H9 (cell line): ENCODE measurements around the gene CDH13. TPM values are rescaled to one million over a fixed set of nuclear protein-coding genes. Genes with fewer than 3 reads are reported as not detected.

Source experiments
- DNase-seq: peaks from one replicate; pipeline ENCODE4 v3.0.0-alpha.2; 2017
- H2AFZ ChIP-seq: one replicate; pipeline ENCODE4 v1.6.1; 2013; ENCODE audit warnings: mild to moderate bottlenecking, low read length, control low read depth, moderate library complexity
- H2AK5ac ChIP-seq: 2 replicates; pipeline ENCODE4 v1.6.1; 2013; ENCODE audit warnings: low read length, control low read depth, mixed read lengths; ENCODE audit not compliant: insufficient read length
- H2BK120ac ChIP-seq: one replicate; pipeline ENCODE4 v1.6.1; 2013; ENCODE audit warnings: low read depth, mild to moderate bottlenecking, low read length, control low read depth, inconsistent platforms; ENCODE audit not compliant: poor library complexity, severe bottlenecking
- H2BK12ac ChIP-seq: 2 replicates; pipeline ENCODE4 v1.6.1; 2013; ENCODE audit warnings: low read length, control low read depth, mixed read lengths, low read depth; ENCODE audit not compliant: insufficient read length
- H2BK15ac ChIP-seq: 2 replicates; pipeline ENCODE4 v1.6.1; 2013; ENCODE audit warnings: low read depth, low read length, control low read depth
- H2BK20ac ChIP-seq: one replicate; pipeline ENCODE4 v1.6.1; 2013; ENCODE audit warnings: low read depth, mild to moderate bottlenecking, low read length, control low read depth, inconsistent platforms; ENCODE audit not compliant: poor library complexity, severe bottlenecking
- H2BK5ac ChIP-seq: 2 replicates; pipeline ENCODE4 v1.6.1; 2013; ENCODE audit warnings: low read length, control low read depth, mixed read lengths; ENCODE audit not compliant: insufficient read length
- H3K14ac ChIP-seq: 2 replicates; pipeline ENCODE4 v1.6.1; 2013; ENCODE audit warnings: low read length, control low read depth; ENCODE audit not compliant: insufficient read depth
- H3K18ac ChIP-seq: 2 replicates; pipeline ENCODE4 v1.6.1; 2013; ENCODE audit warnings: low read depth, mild to moderate bottlenecking, mixed read lengths, low read length, control low read depth; ENCODE audit not compliant: insufficient read length
- H3K23ac ChIP-seq: 2 replicates; pipeline ENCODE4 v1.6.1; 2013; ENCODE audit warnings: low read length, control low read depth, mixed read lengths, low read depth; ENCODE audit not compliant: insufficient read length
- H3K23me2 ChIP-seq: 2 replicates; pipeline ENCODE4 v1.6.1; 2013; ENCODE audit warnings: low read depth, mild to moderate bottlenecking, mixed read lengths, low read length, control low read depth; ENCODE audit not compliant: insufficient read length, poor library complexity, severe bottlenecking
- H3K27ac ChIP-seq: 2 replicates; pipeline ENCODE4 v1.5.1; 2013; ENCODE audit warnings: low read length, control low read depth, mixed read lengths, low read depth; ENCODE audit not compliant: insufficient read length
- H3K27me3 ChIP-seq: 2 replicates; pipeline ENCODE4 v1.6.1; 2013; ENCODE audit warnings: low read length, control low read depth, inconsistent platforms; ENCODE audit not compliant: insufficient read depth
- H3K4ac ChIP-seq: 2 replicates; pipeline ENCODE4 v1.6.1; 2013; ENCODE audit warnings: low read depth, mild to moderate bottlenecking, control low read depth, inconsistent platforms, low read length, moderate library complexity
- H3K4me1 ChIP-seq: 2 replicates; pipeline ENCODE4 v1.6.1; 2013; ENCODE audit warnings: low read length, control low read depth, inconsistent platforms; ENCODE audit not compliant: insufficient read depth
- H3K4me2 ChIP-seq: 2 replicates; pipeline ENCODE4 v1.6.1; 2013; ENCODE audit warnings: low read length, control low read depth, mixed read lengths; ENCODE audit not compliant: insufficient read length, insufficient read depth
- H3K56ac ChIP-seq: 2 replicates; pipeline ENCODE4 v1.6.1; 2013; ENCODE audit warnings: low read depth, mild to moderate bottlenecking, mixed read lengths, low read length, control low read depth; ENCODE audit not compliant: insufficient read length
- H3K79me1 ChIP-seq: 2 replicates; pipeline ENCODE4 v1.6.1; 2013; ENCODE audit warnings: low read depth, mild to moderate bottlenecking, moderate library complexity, low read length, control low read depth, inconsistent platforms; ENCODE audit not compliant: insufficient read depth, poor library complexity, severe bottlenecking
- H3K79me2 ChIP-seq: 2 replicates; pipeline ENCODE4 v1.6.1; 2013; ENCODE audit warnings: low read length, control low read depth, inconsistent platforms; ENCODE audit not compliant: insufficient read depth
- H3K9ac ChIP-seq: 2 replicates; pipeline ENCODE4 v1.6.1; 2013; ENCODE audit warnings: low read length, control low read depth, mixed read lengths; ENCODE audit not compliant: insufficient read length; ENCODE audit errors: extremely low read depth
- H3K9me3 ChIP-seq: one replicate; pipeline ENCODE4 v1.6.1; 2013; ENCODE audit warnings: low read depth, low read length, inconsistent platforms; ENCODE audit not compliant: control insufficient read depth
- H3T11ph ChIP-seq: one replicate; pipeline ENCODE4 v1.6.1; 2013; ENCODE audit warnings: mild to moderate bottlenecking, low read length, control low read depth, inconsistent platforms
- H4K20me1 ChIP-seq: one replicate; pipeline ENCODE4 v1.6.1; 2013; ENCODE audit not compliant: control insufficient read depth, insufficient read length, insufficient read depth
- H4K5ac ChIP-seq: 2 replicates; pipeline ENCODE4 v1.6.1; 2013; ENCODE audit warnings: low read depth, mild to moderate bottlenecking, mixed read lengths, low read length, control low read depth; ENCODE audit not compliant: insufficient read length
- H4K8ac ChIP-seq: replicated peaks from 2 replicates; pipeline ENCODE4 v1.6.1; 2013; ENCODE audit warnings: low read length, control low read depth, mixed read lengths, low read depth; ENCODE audit not compliant: insufficient read length
- H4K91ac ChIP-seq: 2 replicates; pipeline ENCODE4 v1.6.1; 2013; ENCODE audit warnings: low read depth, mild to moderate bottlenecking, moderate library complexity, mixed read lengths, low read length, control low read depth; ENCODE audit not compliant: insufficient read length
- H3K27ac Mint-ChIP-seq, 3 experiments: 2 replicates in 2 of 3; 3 replicates in 1 of 3; pipeline ENCODE4 v1.8.0; 2020 to 2021; ENCODE audit warnings: mixed read lengths in 3 of 3, mild to moderate bottlenecking in 1 of 3, moderate library complexity in 1 of 3
- H3K27me3 Mint-ChIP-seq: 2 replicates; pipeline ENCODE4 v1.8.0; 2021; ENCODE audit warnings: low read depth, mild to moderate bottlenecking, moderate library complexity, mixed read lengths
- H3K36me3 Mint-ChIP-seq, 3 experiments: 2 replicates in 2 of 3; 3 replicates in 1 of 3; pipeline ENCODE4 v1.8.0; 2020 to 2021; ENCODE audit warnings: low read depth in 3 of 3, mixed read lengths in 3 of 3; ENCODE audit not compliant: insufficient read depth in 1 of 3
- H3K4me1 Mint-ChIP-seq, 2 experiments: 2 replicates each; pipeline ENCODE4 v1.8.0; 2020; ENCODE audit warnings: mixed read lengths in 2 of 2
- H3K4me3 Mint-ChIP-seq, 2 experiments: 2 replicates in 1 of 2; 3 replicates in 1 of 2; pipeline ENCODE4 v1.8.0; 2020 to 2021; ENCODE audit warnings: mild to moderate bottlenecking in 2 of 2, mixed read lengths in 2 of 2, moderate library complexity in 1 of 2
- H3K9me3 Mint-ChIP-seq, 2 experiments: 2 replicates in 1 of 2; 3 replicates in 1 of 2; pipeline ENCODE4 v1.8.0; 2020; ENCODE audit warnings: mild to moderate bottlenecking in 2 of 2, mixed read lengths in 2 of 2, moderate library complexity in 1 of 2
- WGBS: extraction: QIAGEN DNeasy Blood & Tissue Kit; methylation state at CpG from one replicate; pipeline ENCODE4 v1.1.7; 2013; ENCODE audit warnings: missing lambda C conversion rate, low lambda C conversion rate, mixed read lengths; ENCODE audit not compliant: insufficient read length; ENCODE audit errors: extremely low coverage; 5-methylcytosine and 5-hydroxymethylcytosine counted together
- total RNA-seq: library from RNA; stranded (reverse); gene quantifications from 2 replicates; pipeline ENCODE4 v1.2.1, GENCODE V29; 2021
- TF ChIP-seq, protein P1 (sequence below): fragments of 200-600 bp; sonication (generic); conservative IDR thresholded peaks from 3 replicates; pipeline ENCODE4 v1.8.0; 2021; ENCODE audit warnings: antibody characterized with exemption, mild to moderate bottlenecking

The CDH13 gene
- total RNA-seq, 1 experiment from 2014 or later: 1.5 TPM

GRCh38 chr16:82776470-82777146 is 149.8 kb downstream of the CDH13 start:
- H3K56ac ChIP-seq: no peak overlapping the region
- no peaks in the 10 kb centered on the region for H4K20me1 ChIP-seq
- H4K91ac ChIP-seq: no peak overlapping the region
- no peaks in the 10 kb centered on the region for H3K23me2 ChIP-seq
- H3K9ac ChIP-seq: no peak overlapping the region
- Mint-ChIP-seq H3K27ac (no peak overlapping the region), H3K4me3 (no peak overlapping the region), H3K9me3 (no peaks in the 10 kb centered on the region), H3K4me1 (peaks cover 3 to 7% of the 10 kb centered on the region in 2 experiments), H3K36me3 (no peaks in the 10 kb centered on the region), H3K27me3 (no peaks in the 10 kb centered on the region; the same call in 1 of the 2 replicates)
- no peak overlapping the region for H3K4me2 ChIP-seq
- no peak overlapping the region for H3K14ac ChIP-seq
- no peaks in the 10 kb centered on the region for H3K79me1 ChIP-seq
- H4K5ac ChIP-seq: no peak overlapping the region
- H3K9me3 ChIP-seq: no peaks in the 10 kb centered on the region
- peaks cover under 1% of the 10 kb centered on the region; the same call in 1 of the 2 replicates for H3K4me1 ChIP-seq
- H3K18ac ChIP-seq: no peak overlapping the region
- H3K27me3 ChIP-seq: no peaks in the 10 kb centered on the region
- no CpG with 5 or more reads among the region's 5 CpGs for WGBS
- no peak overlapping the region for H3K27ac ChIP-seq
- H3K23ac ChIP-seq: no peak overlapping the region
- H2BK120ac ChIP-seq: no peak overlapping the region
- no peak overlapping the region for H2AFZ ChIP-seq
- H2BK5ac ChIP-seq: no peak overlapping the region
- no peak overlapping the region for H2BK15ac ChIP-seq
- H3K79me2 ChIP-seq: no peaks in the 10 kb centered on the region
- H4K8ac ChIP-seq: no peak overlapping the region
- H2BK20ac ChIP-seq: no peak overlapping the region
- H3T11ph ChIP-seq: no peak overlapping the region
- TF ChIP-seq, protein P1, sequence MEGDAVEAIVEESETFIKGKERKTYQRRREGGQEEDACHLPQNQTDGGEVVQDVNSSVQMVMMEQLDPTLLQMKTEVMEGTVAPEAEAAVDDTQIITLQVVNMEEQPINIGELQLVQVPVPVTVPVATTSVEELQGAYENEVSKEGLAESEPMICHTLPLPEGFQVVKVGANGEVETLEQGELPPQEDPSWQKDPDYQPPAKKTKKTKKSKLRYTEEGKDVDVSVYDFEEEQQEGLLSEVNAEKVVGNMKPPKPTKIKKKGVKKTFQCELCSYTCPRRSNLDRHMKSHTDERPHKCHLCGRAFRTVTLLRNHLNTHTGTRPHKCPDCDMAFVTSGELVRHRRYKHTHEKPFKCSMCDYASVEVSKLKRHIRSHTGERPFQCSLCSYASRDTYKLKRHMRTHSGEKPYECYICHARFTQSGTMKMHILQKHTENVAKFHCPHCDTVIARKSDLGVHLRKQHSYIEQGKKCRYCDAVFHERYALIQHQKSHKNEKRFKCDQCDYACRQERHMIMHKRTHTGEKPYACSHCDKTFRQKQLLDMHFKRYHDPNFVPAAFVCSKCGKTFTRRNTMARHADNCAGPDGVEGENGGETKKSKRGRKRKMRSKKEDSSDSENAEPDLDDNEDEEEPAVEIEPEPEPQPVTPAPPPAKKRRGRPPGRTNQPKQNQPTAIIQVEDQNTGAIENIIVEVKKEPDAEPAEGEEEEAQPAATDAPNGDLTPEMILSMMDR: no peak
- no peak overlapping the region for H3K4ac ChIP-seq
- no peak overlapping the region for H2BK12ac ChIP-seq
- no peak overlapping the region for H2AK5ac ChIP-seq
- DNase-seq: no peak
